Naive thymus-derived CD8-positive, alpha-beta T cell (primary cell): ENCODE measurements around the gene ENPP1. TPM values are rescaled to one million over a fixed set of nuclear protein-coding genes. Genes with fewer than 3 reads are reported as not detected.
A peak's percentile ranks its signal among the peaks of the same experiment; 100 is the strongest.

Experiments
- ATAC-seq, 2 donors: fragments of 150-1000 bp; cut with Tn5 transposase in 1 of 2; sonication (Bioruptor Pico), chemical (Tn5 transposase) in 1 of 2; 1 replicate in 1 of 2; 2 replicates in 1 of 2; pipeline ENCODE4 v1.10.0; 2021; ENCODE audit warnings: mild to moderate bottlenecking in 2 of 2, moderate library complexity in 2 of 2
- POLR2A ChIA-PET: fragments of 350-600 bp; sonication (Branson Sonifier 250); formaldehyde crosslinking; loops from one replicate; lab custom pipeline; 2021; ENCODE audit warnings: antibody characterized with exemption; lab: Charles Lee
- DNase-seq, 10 donors: peaks; one replicate each; pipeline versions ENCODE4 v3.0.0 to v3.0.0-alpha.2; 2020 to 2022
- H3K27ac Mint-ChIP-seq, 10 donors: one replicate each; pipeline ENCODE4 v1.8.0; 2020 to 2022; ENCODE audit warnings: mild to moderate bottlenecking in 10 of 10, mixed read lengths in 10 of 10, moderate library complexity in 4 of 10, inconsistent platforms in 1 of 10
- H3K27me3 Mint-ChIP-seq, 5 donors: one replicate each; pipeline ENCODE4 v1.8.0; 2021 to 2022; ENCODE audit warnings: mixed read lengths in 5 of 5
- H3K36me3 Mint-ChIP-seq, 3 donors: one replicate each; pipeline ENCODE4 v1.8.0; 2020 to 2022; ENCODE audit warnings: mixed read lengths in 3 of 3, mild to moderate bottlenecking in 2 of 3, inconsistent platforms in 1 of 3
- H3K4me1 Mint-ChIP-seq, 4 donors: one replicate each; pipeline ENCODE4 v1.8.0; 2021 to 2022; ENCODE audit warnings: mixed read lengths in 4 of 4
- H3K4me3 Mint-ChIP-seq, 10 donors: one replicate each; pipeline ENCODE4 v1.8.0; 2020 to 2022; ENCODE audit warnings: mild to moderate bottlenecking in 10 of 10, mixed read lengths in 10 of 10, moderate library complexity in 6 of 10, inconsistent platforms in 1 of 10
- H3K9me3 Mint-ChIP-seq, 9 donors: one replicate each; pipeline ENCODE4 v1.8.0; 2020 to 2022; ENCODE audit warnings: mixed read lengths in 9 of 9, mild to moderate bottlenecking in 3 of 9, inconsistent platforms in 1 of 9, moderate library complexity in 1 of 9
- polyA plus RNA-seq, 3 donors: library from polyadenylated mRNA; unstranded; fragments of 300-500 nt; fragmentation: Illumina TruSeq; gene quantifications; one replicate each; pipeline ENCODE4 v1.2.3, GENCODE V29; 2021
- total RNA-seq, 8 experiments: library from RNA in 2 of 8; stranded (reverse) in 2 of 8; gene quantifications; one replicate each; pipeline ENCODE4 v1.2.3 and lab custom pipeline; 2021 to 2026

The ENPP1 gene
- total RNA-seq (under 1 TPM; 0.11 to 0.47 TPM), polyA plus RNA-seq (not detected), total RNA-seq (lab: John Stamatoyannopoulos, UW) (0 to 0.35 (median 0) reads per million in 6 experiments)

DNA sequence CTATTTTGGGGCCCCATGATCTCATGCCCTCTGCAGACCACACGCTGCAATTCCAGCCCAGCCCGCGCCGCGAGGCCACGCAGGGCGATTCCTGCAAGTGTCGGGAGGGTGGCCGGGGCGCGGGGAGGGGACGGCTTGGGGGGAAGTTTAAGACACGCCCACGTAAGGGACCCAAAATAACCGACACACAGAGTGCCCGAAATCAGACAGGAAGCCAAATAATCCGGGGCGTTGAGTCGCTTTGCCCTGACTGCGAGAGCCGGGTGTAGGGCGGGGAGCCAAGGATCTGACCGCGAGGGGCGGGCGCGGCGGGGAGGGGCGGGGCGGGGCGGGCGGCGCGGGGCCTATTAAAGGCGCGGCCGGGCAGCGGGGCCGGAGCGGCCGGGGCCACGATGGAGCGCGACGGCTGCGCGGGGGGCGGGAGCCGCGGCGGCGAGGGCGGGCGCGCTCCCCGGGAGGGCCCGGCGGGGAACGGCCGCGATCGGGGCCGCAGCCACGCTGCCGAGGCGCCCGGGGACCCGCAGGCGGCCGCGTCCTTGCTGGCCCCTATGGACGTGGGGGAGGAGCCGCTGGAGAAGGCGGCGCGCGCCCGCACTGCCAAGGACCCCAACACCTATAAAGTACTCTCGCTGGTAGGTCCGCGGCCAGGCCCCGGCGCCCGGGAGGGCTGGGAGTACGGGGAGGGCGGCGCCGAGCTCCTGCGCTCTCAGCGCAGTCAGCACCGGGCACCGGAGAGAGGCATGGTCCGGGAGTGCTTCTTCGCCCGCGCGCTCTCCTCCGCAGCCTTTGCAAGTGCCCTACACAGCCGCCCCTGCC is at the start of gene ENPP1:
Gene ENPP1 (plus strand): TSS at position 377 of the 816 bp plus-strand sequence. CDS start 16 bp downstream, at position 393.
- POLR2A ChIA-PET, result no interaction called here

DNA sequence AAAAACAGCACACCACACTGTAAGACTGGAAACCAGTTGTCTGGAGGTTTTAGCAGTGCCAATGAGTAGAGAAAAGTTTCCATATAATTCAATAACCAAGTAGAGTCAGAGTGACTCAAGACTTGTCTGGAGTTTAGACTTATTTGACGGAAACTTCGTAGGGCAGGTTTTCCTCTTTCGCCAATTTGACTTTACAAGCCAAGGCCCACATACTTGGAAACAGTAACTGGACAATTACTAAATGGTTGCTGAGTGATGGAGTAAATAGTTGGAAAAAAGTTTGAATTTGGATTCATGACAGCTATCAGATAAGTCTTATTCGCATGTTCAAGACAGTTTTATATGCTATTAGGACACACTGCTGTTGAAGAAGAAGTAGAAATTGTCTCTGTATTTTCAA is 48.9 kb upstream of the ENPP1 start:
- no peaks in the 10 kb centered on the region for H3K9me3 Mint-ChIP-seq
- DNase-seq, result no peak
- POLR2A ChIA-PET, result no interaction called here
- peaks cover 0 to 5% (median 0%) of the 10 kb centered on the region in 3 donors for H3K36me3 Mint-ChIP-seq
- peaks cover 1 to 35% (median 14%) of the 10 kb centered on the region in 5 donors for H3K27me3 Mint-ChIP-seq
- H3K4me1 Mint-ChIP-seq, result no peaks in the 10 kb centered on the region
- no peak overlapping the region for H3K4me3 Mint-ChIP-seq
- no peak for ATAC-seq
- H3K27ac Mint-ChIP-seq, result no peak overlapping the region

More for the DNA sequence above, at the start of gene ENPP1:
- no peaks in the 10 kb centered on the region for H3K9me3 Mint-ChIP-seq
- peaks cover 8 to 36% (median 17%) of the 10 kb centered on the region in 5 donors for H3K27me3 Mint-ChIP-seq
- peaks cover 13 to 27% (median 25%) of the 10 kb centered on the region in 4 donors for H3K4me1 Mint-ChIP-seq
- DNase-seq (peak; percentile 12 to 68 (median 24)), ATAC-seq (peak; percentile 75 to 78)
- H3K36me3 Mint-ChIP-seq, result no peaks in the 10 kb centered on the region
- H3K4me3 Mint-ChIP-seq, result peak within 1 kb of the TSS; percentile 85 to 94 (median 88)
- peak within 1 kb of the TSS in 7 of 10 donors; percentile 1 to 71 (median 33) for H3K27ac Mint-ChIP-seq

DNA sequence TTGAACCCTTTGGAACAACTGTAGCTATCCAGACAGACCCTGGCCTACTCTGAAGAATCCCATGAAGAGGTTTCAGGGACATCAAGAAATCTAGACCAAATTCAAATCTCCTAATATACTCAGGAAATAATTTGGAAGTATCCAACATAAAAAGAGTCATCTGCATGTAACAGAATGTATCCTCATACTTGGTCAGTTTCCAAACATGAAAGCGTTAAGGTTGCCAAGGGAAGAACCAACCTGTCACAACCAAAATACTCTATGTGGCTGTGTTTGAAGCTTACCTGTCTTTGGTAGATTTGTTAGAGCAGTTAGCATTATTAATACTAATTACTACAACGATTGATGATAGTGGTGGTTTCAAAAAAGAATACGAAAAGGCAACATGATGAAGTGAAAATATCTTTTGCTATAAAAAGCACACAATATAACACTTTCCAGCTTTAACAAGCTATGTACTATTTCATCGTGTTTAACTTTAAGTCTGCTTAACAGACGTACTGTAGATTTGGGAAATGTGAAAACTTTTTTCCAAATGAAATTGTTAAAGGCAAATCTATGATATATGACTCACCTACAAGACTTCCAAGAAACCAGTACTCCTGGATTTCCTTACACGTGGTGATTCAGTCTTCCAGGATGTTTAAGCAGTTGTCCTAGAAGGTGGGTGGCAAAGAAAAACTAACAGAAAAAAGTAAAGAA is 46.6 kb upstream of the ENPP1 start:
- Mint-ChIP-seq H3K27ac (no peak overlapping the region), H3K9me3 (no peaks in the 10 kb centered on the region), H3K4me1 (no peaks in the 10 kb centered on the region), H3K27me3 (peaks cover 2 to 12% (median 4%) of the 10 kb centered on the region in 5 donors), H3K36me3 (no peaks in the 10 kb centered on the region), H3K4me3 (no peak overlapping the region)
- ATAC-seq (no peak), DNase-seq (no peak)
- POLR2A ChIA-PET, result no interaction called here

DNA sequence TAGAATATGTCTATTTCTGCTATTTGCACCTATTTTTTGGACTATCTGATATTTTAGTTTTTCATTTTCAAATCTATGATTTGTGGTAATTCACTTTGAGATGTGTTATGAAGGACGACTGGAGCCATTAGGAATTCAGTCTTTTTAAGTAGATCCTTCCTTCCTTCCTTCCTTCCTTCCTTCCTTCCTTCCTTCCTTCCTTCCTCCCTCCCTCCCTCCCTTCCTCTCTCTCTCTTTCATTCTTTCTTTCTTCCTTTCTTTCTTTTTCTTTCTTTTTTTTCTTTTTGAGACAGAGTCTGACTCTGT is 46.1 kb upstream of the ENPP1 start:
- POLR2A ChIA-PET, result no interaction called here
- no peak overlapping the region for H3K27ac Mint-ChIP-seq
- H3K27me3 Mint-ChIP-seq, result peaks cover 2 to 9% (median 3%) of the 10 kb centered on the region in 5 donors
- H3K4me3 Mint-ChIP-seq, result no peak overlapping the region
- no peaks in the 10 kb centered on the region for H3K4me1 Mint-ChIP-seq
- no peak for ATAC-seq
- no peaks in the 10 kb centered on the region for H3K9me3 Mint-ChIP-seq
- no peak for DNase-seq
- H3K36me3 Mint-ChIP-seq, result no peaks in the 10 kb centered on the region

DNA sequence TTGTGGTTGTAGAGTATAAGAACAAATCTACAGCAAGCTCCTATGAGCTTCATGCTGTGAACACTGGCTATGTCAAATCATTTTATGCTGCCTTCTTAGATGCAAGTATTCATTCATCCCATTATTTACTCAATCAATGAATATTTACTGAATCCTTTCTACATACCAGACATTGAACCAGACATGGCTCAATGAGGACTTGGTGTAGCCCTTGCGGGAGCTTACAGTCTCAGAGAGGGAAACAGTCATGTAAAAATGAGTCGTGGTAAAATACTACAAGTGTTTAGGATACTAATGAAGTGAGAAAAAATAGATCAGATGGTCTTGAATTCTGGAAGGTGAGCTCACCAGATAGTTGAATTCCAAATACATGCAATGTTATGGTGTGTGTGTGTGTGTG is 44.8 kb upstream of the ENPP1 start:
- Mint-ChIP-seq H3K4me3 (no peak overlapping the region), H3K36me3 (no peaks in the 10 kb centered on the region), H3K4me1 (no peaks in the 10 kb centered on the region), H3K27ac (no peak overlapping the region), H3K9me3 (no peaks in the 10 kb centered on the region), H3K27me3 (peaks cover 0 to 7% (median 4%) of the 10 kb centered on the region in 5 donors)
- ATAC-seq (no peak), DNase-seq (no peak)
- POLR2A ChIA-PET, result no interaction called here

DNA sequence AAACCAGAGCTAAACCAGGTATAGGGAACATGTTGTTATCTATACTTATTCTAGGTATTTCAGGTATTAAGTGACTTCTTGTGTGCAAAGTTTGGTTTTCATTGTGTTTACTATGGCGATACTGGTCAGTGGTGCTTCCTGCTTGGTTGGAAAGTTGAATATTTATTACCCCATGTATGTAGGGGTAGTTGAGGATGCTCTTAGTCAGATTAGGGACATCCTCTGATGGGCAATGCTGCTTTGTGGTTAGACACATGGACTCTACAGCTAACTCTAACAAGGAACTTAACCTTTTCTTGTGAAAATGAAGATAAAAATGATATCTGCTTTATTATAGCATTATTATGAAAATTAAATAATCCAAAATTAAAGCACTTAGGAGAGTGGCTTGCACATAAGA is 44.1 kb upstream of the ENPP1 start:
- POLR2A ChIA-PET, result no interaction called here
- H3K9me3 Mint-ChIP-seq, result no peaks in the 10 kb centered on the region
- H3K36me3 Mint-ChIP-seq, result no peaks in the 10 kb centered on the region
- H3K4me3 Mint-ChIP-seq, result no peak overlapping the region
- DNase-seq, result no peak
- H3K27me3 Mint-ChIP-seq, result peaks cover 5 to 12% (median 7%) of the 10 kb centered on the region in 5 donors
- ATAC-seq, result no peak
- H3K27ac Mint-ChIP-seq, result no peak overlapping the region
- peaks cover 0 to 2% (median 0%) of the 10 kb centered on the region in 4 donors for H3K4me1 Mint-ChIP-seq

DNA sequence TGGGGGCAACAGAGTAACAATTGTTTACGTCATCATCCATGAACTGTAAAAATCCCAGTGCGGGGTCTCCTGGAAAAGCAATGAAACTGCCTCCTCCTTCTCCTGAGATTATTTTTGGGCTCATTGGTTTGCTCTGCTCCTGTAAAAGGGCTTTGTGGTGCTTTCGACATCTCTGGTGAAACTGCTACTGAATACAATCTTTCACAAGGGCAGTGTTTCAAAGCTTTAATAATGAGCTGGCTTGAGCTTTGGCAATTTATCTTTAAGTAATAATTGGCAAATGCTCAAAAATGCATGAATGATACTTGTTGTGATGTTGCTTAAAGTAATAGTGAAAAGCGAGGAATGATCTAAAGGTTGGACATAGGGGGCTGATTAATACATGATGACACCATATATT is 43.5 kb upstream of the ENPP1 start:
- no peak overlapping the region for H3K27ac Mint-ChIP-seq
- DNase-seq, result no peak
- POLR2A ChIA-PET, result no interaction called here

DNA sequence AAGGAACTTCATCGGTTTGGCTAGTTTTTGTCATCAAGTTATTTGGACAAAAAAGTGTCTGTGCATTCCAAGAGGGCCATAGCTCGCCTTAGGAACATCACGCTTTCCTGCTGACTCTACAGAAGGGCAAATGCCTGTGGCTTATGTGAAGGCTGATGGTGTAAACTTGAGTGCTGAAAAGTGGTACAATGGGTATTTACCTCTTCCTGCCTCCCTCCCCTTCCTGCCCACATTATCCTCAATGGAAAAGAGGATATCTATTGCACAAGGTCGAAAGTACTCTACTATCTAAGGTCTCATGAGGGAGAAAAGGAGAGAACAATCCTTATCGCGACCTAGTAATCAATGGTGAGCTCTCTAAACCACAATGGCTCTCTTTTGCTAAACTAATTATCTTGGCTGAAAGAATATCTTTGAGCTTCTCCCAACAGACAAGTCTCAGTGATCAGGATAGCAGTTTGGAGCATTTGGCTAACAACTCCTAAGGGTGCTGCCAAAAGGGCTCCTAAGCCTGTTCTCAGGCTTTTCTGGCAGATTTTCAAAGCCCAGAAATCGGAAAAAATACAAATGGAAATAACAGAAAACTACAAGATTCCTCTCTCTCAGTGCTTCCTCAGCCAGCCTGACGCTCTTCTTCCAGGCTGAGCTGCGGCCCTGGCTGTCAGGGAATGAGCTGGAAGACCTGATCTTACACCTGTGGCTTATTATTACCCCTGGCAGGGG is 42.6 kb upstream of the ENPP1 start:
- Mint-ChIP-seq H3K4me3 (no peak overlapping the region), H3K27me3 (peaks cover 9 to 14% (median 12%) of the 10 kb centered on the region in 5 donors), H3K9me3 (no peaks in the 10 kb centered on the region), H3K27ac (no peak overlapping the region), H3K4me1 (peaks cover 0 to 2% (median 0%) of the 10 kb centered on the region in 4 donors), H3K36me3 (no peaks in the 10 kb centered on the region)
- DNase-seq, result no peak
- POLR2A ChIA-PET, result no interaction called here
- no peak for ATAC-seq

More for the DNA sequence above, 43.5 kb upstream of the ENPP1 start:
- ATAC-seq, result no peak
- H3K9me3 Mint-ChIP-seq, result no peaks in the 10 kb centered on the region
- H3K4me3 Mint-ChIP-seq, result no peak overlapping the region
- peaks cover 0 to 2% (median 0%) of the 10 kb centered on the region in 4 donors for H3K4me1 Mint-ChIP-seq
- H3K27me3 Mint-ChIP-seq, result peaks cover 6 to 12% (median 9%) of the 10 kb centered on the region in 5 donors
- H3K36me3 Mint-ChIP-seq, result no peaks in the 10 kb centered on the region

DNA sequence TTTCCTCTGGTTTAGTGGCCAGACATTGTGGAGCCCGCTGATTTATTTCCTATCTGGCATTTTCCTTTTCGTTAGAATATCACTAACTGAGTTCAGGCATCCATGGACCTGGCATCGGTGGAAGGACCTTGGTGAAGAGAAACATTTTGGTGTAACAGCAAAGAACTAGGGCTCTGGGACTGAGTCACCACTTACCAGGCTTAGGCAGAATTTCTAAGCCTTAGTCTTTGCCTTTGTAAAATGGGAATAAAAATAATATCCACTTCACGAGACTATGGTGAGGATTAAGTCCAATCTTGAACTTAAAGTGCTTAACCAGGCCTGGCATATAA is 42.0 kb upstream of the ENPP1 start:
- ATAC-seq, result no peak
- POLR2A ChIA-PET, result no interaction called here

DNA sequence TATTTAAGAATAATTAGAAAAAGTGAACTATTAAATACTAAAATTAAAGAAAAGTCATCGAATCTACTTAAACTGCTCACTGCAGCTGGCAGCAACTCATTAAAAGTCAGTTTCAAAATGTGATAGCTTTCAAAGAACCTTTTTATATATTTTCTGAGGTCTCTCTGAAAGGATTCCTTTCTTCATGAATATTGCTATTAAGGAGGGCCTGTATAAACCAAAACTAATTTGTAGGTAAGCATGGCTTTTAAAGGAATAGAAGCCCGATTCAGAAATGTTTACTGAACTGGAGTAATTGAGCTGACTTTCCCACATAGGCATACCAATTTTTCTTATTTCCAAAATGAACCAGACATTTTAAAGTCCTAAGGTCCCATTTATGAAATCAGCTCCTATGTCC is 41.2 kb upstream of the ENPP1 start:
- H3K4me1 Mint-ChIP-seq, result peaks cover 0 to 2% (median 0%) of the 10 kb centered on the region in 4 donors
- no peak overlapping the region for H3K27ac Mint-ChIP-seq
- no peak for ATAC-seq
- no peak overlapping the region for H3K4me3 Mint-ChIP-seq
- H3K9me3 Mint-ChIP-seq, result peaks cover 0 to 3% (median 0%) of the 10 kb centered on the region in 9 donors
- POLR2A ChIA-PET, result no interaction called here
- peaks cover 9 to 21% (median 16%) of the 10 kb centered on the region in 5 donors for H3K27me3 Mint-ChIP-seq
- DNase-seq, result no peak
- no peaks in the 10 kb centered on the region for H3K36me3 Mint-ChIP-seq

More for the DNA sequence above, 42.0 kb upstream of the ENPP1 start:
- Mint-ChIP-seq H3K36me3 (no peaks in the 10 kb centered on the region), H3K4me3 (no peak overlapping the region), H3K27ac (no peak overlapping the region), H3K27me3 (peaks cover 9 to 17% (median 15%) of the 10 kb centered on the region in 5 donors), H3K4me1 (peaks cover 0 to 2% (median 0%) of the 10 kb centered on the region in 4 donors), H3K9me3 (peaks cover 0 to 3% (median 0%) of the 10 kb centered on the region in 9 donors)
- no peak for DNase-seq

DNA sequence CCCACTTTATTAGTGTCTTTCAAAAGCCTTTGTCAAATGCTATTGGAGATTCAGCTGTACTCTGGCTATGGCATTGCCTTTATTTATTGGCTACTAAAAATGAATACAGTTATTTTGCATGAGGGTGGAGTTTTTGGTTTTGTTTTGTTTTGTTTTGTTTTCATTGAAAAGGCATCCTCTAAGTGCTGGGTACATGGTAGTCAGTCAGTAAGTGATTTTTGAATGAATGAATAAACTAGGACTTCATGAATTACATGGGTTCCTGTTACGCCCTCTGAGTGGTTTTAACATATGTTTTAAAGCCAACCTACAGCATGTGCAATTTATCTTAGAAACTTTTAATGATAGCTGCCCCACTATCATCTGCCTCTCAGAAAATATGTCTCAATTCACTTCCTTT is 38.9 kb upstream of the ENPP1 start:
- peaks cover 0 to 2% (median 0%) of the 10 kb centered on the region in 4 donors for H3K4me1 Mint-ChIP-seq
- peaks cover 9 to 22% (median 17%) of the 10 kb centered on the region in 5 donors for H3K27me3 Mint-ChIP-seq
- H3K27ac Mint-ChIP-seq, result no peak overlapping the region
- no peak overlapping the region for H3K4me3 Mint-ChIP-seq
- DNase-seq (no peak), ATAC-seq (no peak)
- H3K36me3 Mint-ChIP-seq, result no peaks in the 10 kb centered on the region
- POLR2A ChIA-PET, result no interaction called here
- peaks cover 0 to 3% (median 0%) of the 10 kb centered on the region in 9 donors for H3K9me3 Mint-ChIP-seq

DNA sequence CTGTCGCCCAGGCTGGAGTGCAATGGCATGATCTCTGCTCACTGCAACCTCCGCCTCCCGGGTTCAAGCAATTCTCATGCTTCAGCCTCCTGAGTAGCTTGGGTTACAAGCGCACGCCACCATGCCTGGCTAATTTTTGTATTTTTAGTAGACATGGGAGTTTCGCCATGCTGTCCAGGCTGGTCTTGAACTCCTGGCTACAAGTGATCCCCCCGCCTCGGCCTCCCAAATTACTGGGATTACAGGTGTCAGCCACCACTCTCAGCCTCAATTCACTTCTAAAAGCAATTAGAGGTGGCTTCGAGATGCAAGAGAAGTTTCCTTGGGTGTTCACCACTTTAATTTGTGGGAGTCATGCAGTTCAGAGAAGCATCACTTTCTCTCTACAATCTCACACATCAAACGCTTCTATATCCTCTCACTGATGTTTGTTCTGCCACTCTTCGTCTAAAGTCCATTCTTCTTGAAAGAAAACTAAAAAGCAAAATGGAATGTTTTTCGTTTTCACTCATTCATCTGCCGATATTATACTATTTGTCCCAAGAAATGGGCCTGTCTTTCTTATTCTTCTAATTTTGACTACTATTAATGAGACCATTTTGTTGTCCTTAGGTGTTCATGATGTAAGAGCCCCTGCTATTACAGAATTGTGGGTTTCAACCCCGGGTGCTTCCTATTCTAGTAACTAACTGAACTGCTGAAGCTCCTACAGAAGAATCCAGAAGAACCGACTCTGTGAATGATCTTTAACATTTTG is 38.3 kb upstream of the ENPP1 start:
- H3K36me3 Mint-ChIP-seq, result no peaks in the 10 kb centered on the region
- DNase-seq (no peak), ATAC-seq (no peak)
- peaks cover 0 to 2% (median 0%) of the 10 kb centered on the region in 4 donors for H3K4me1 Mint-ChIP-seq
- H3K27ac Mint-ChIP-seq, result no peak overlapping the region
- peaks cover 9 to 22% (median 18%) of the 10 kb centered on the region in 5 donors for H3K27me3 Mint-ChIP-seq
- POLR2A ChIA-PET, result no interaction called here
- H3K4me3 Mint-ChIP-seq, result no peak overlapping the region
- H3K9me3 Mint-ChIP-seq, result peaks cover 0 to 3% (median 0%) of the 10 kb centered on the region in 9 donors
